Fibroblast of lung (primary cell): Measurements from ENCODE around the gene PLA2G2C. TPM values are rescaled to one million over a fixed set of nuclear protein-coding genes. Genes with fewer than 3 reads are reported as not detected.

Experiments used
- DNase-seq, 2 donors: peaks; one replicate each; pipeline versions ENCODE4 v3.0.0 to v3.0.0-alpha.2; 2010; ENCODE audit warnings: low read depth in 2 of 2
- H2AFZ ChIP-seq: 2 replicates; pipeline ENCODE4 v1.5.1; 2012; ENCODE audit warnings: low read length, control low read depth, inconsistent platforms
- H3K27ac ChIP-seq: 2 replicates; pipeline ENCODE4 v1.5.1; 2011; ENCODE audit warnings: low read length, control low read depth; ENCODE audit not compliant: insufficient read depth
- H3K27me3 ChIP-seq: 2 replicates; pipeline ENCODE4 v1.5.1; 2011; ENCODE audit warnings: mild to moderate bottlenecking, low read length; ENCODE audit not compliant: control insufficient read depth, insufficient read depth
- H3K36me3 ChIP-seq: 2 replicates; pipeline ENCODE4 v1.5.1; 2011; ENCODE audit warnings: low read length; ENCODE audit not compliant: control insufficient read depth, insufficient read depth
- H3K4me1 ChIP-seq: 2 replicates; pipeline ENCODE4 v1.5.1; 2011; ENCODE audit warnings: low read length; ENCODE audit not compliant: control insufficient read depth, insufficient read depth; ENCODE audit errors: extremely low read depth
- H3K4me2 ChIP-seq: 2 replicates; pipeline ENCODE4 v1.5.1; 2011; ENCODE audit warnings: low read length, control low read depth; ENCODE audit not compliant: insufficient read depth; ENCODE audit errors: extremely low read depth
- H3K4me3 ChIP-seq, 4 experiments: fragments of 200-600 bp in 1 of 4; sonication (generic) in 1 of 4; replicated peaks in 1 of 4; 2 replicates each; pipeline ENCODE4 v1.5.1; 2011 to 2016; ENCODE audit warnings: low read length in 4 of 4, low read depth in 3 of 4, mild to moderate bottlenecking in 3 of 4, control low read depth in 2 of 4, inconsistent platforms in 1 of 4, mixed read lengths in 1 of 4; ENCODE audit not compliant: insufficient read depth in 1 of 4; ENCODE audit errors: control extremely low read depth in 1 of 4
- H3K79me2 ChIP-seq: 2 replicates; pipeline ENCODE4 v1.5.1; 2012; ENCODE audit warnings: mild to moderate bottlenecking, low read length, inconsistent platforms; ENCODE audit not compliant: control insufficient read depth, insufficient read depth
- H3K9ac ChIP-seq: 2 replicates; pipeline ENCODE4 v1.5.1; 2011; ENCODE audit warnings: mild to moderate bottlenecking, low read length, control low read depth; ENCODE audit not compliant: insufficient read depth
- H3K9me3 ChIP-seq: 2 replicates; pipeline ENCODE4 v1.5.1; 2012; ENCODE audit warnings: low read depth, low read length; ENCODE audit not compliant: control insufficient read depth, insufficient read depth
- H4K20me1 ChIP-seq: 2 replicates; pipeline ENCODE4 v1.5.1; 2011; ENCODE audit warnings: low read length; ENCODE audit not compliant: control insufficient read depth, insufficient read depth; ENCODE audit errors: extremely low read depth
- CTCF ChIP-seq, 2 donors: IDR thresholded peaks in 1 of 2; conservative IDR thresholded peaks in 1 of 2; 1 replicate in 1 of 2; 2 replicates in 1 of 2; pipeline ENCODE4 v1.5.1; 2011 to 2012; ENCODE audit warnings: low read length in 2 of 2, control low read depth in 1 of 2, inconsistent platforms in 1 of 2, low read depth in 1 of 2, mild to moderate bottlenecking in 1 of 2
- EZH2 ChIP-seq: IDR thresholded peaks from 2 replicates; pipeline ENCODE4 v1.5.1; 2012; ENCODE audit warnings: low read length, control low read depth, mild to moderate bottlenecking; ENCODE audit errors: missing control alignments
- polyA plus RNA-seq, 2 donors: library from polyadenylated mRNA; depleted of rRNA in 1 of 2; stranded (reverse) in 1 of 2; unstranded in 1 of 2; fragments of >200 nt; gene quantifications; 2 replicates each; pipeline ENCODE4 v1.2.1, GENCODE V29; 2011 to 2012; ENCODE audit warnings: missing spikeins in 1 of 2
- total RNA-seq: library from RNA; depleted of rRNA; stranded (reverse); fragments of >200 nt; gene quantifications from 2 replicates; pipeline ENCODE4 v1.2.1, GENCODE V29; 2014

The PLA2G2C gene
- total and polyA plus RNA-seq, 2 donors (not counting 1 experiment from before 2014, with no cell fraction given), result not detected

DNA sequence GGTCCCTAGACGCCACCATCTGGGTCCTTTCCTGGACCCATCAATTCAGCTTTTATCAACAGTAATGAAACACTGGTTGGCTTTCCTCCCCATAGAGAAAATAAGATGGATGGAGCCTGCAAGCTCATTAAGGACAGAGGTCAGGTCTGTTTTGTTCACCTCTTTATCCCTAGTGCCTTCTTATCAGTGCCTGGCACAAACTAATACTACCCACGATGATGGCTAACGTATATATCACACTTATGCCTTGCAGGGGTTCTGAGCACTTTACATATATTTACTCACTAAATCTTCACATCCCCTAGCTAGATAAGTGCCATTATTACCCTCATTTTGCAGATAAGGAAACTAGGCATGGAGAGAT lies 5.5 kb downstream of the PLA2G2C start:
- Histone ChIP-seq H3K9ac (no peak overlapping the region), H3K79me2 (no peaks in the 10 kb centered on the region), H3K4me3 (no peak overlapping the region), H3K9me3 (no peaks in the 10 kb centered on the region), H3K27ac (no peak overlapping the region), H3K4me2 (no peak overlapping the region), H3K4me1 (no peaks in the 10 kb centered on the region), H3K36me3 (no peaks in the 10 kb centered on the region), H4K20me1 (no peaks in the 10 kb centered on the region), H2AFZ (no peak overlapping the region), H3K27me3 (peaks cover 8% of the 10 kb centered on the region)
- DNase-seq, result no peak
- TF ChIP-seq EZH2 (no peak), CTCF (conservative IDR thresholded peaks at IDR 0.05 in 1 of 2, IDR thresholded peaks at IDR 0.05 in 1 of 2; ENCODE audit: low read depth in 1 of 2, low read length in 2 of 2) (no peak)

DNA sequence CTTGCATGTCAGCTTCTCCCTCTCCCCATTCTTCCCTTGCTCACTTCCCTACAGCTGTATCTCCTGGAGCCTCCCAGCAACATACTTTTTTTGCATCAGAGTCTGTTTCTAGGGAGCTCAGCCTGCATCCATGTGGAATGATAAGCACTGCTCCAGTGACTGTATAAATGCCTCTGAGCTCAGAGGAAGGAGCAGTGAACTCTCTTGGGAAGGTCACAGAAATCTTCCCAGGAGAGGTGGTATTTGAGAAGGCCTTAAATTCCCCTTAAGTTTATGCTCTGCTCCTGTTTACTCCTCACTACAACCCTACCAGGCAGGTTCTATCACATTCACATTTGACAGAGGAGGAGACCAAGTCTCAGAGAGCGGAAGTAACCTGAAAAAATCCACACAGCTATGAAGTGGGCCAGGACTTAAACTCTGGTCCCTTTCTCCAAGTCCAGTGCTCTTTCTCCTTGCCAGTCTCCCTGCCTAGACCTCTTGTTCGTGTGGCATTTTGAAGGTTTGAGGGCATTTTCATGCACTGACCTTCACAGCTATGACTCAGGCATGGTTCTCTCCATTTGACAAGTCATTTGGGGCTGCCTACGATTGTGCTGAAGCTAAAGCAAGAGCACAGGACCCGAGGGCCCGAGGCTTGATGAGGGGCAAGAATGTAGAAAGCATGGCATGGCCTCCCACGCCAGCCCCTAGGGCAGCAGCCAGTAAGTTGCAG lies 6.0 kb downstream of the PLA2G2C start:
- Histone ChIP-seq H3K27me3 (peaks cover 8% of the 10 kb centered on the region), H2AFZ (no peak overlapping the region), H3K4me2 (no peak overlapping the region), H3K79me2 (no peaks in the 10 kb centered on the region), H3K9me3 (no peaks in the 10 kb centered on the region), H3K4me1 (no peaks in the 10 kb centered on the region), H3K9ac (no peak overlapping the region), H3K4me3 (no peak overlapping the region), H3K27ac (no peak overlapping the region), H4K20me1 (no peaks in the 10 kb centered on the region), H3K36me3 (no peaks in the 10 kb centered on the region)
- no peak for TF ChIP-seq CTCF (conservative IDR thresholded peaks at IDR 0.05 in 1 of 2, IDR thresholded peaks at IDR 0.05 in 1 of 2; ENCODE audit: low read depth in 1 of 2, low read length in 2 of 2)
- DNase-seq, result no peak

DNA sequence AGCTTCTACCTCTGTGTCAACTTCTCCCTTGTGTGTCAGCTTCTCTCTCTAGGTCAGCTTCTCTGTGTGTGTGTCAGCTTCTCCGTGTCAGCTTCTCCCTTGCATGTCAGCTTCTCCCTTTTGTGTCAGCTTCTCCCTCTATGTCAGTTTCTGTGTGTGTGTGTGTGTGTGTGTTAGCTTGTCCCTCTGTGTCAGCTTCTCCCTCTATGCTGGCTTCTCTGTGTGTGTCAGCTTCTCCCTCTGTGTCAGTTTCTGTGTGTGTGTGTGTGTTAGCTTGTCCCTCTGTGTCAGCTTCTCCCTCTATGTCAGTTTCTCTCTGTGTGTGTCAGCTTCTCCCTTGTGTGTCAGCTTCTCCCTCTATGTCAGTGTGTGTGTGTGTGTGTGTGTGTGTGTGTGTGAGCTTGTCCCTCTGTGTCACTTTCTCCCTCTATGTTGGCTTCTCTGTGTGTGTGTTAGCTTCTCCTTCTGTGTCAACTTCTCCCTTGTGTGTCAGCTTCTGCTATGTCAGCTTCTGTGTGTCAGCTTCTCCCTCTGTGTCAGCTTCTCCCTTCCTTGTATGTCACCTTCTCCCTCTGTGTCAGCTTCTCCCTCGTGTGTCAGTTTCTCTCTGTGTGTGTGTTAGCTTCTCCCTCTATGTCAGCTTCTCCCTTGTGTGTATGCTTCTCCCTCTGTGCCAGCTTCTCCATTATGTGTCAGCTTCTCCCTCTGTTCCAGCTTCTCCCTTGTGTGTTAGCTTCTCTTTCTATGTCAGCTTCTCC lies 6.8 kb downstream of the PLA2G2C start:
- Histone ChIP-seq H3K4me1 (no peaks in the 10 kb centered on the region), H3K27me3 (peaks cover 2% of the 10 kb centered on the region), H2AFZ (no peak overlapping the region), H3K36me3 (no peaks in the 10 kb centered on the region), H3K27ac (no peak overlapping the region), H3K4me3 (no peak overlapping the region), H3K9me3 (no peaks in the 10 kb centered on the region), H3K79me2 (no peaks in the 10 kb centered on the region), H3K4me2 (no peak overlapping the region), H4K20me1 (no peaks in the 10 kb centered on the region), H3K9ac (no peak overlapping the region)
- TF ChIP-seq EZH2 (no peak), CTCF (conservative IDR thresholded peaks at IDR 0.05 in 1 of 2, IDR thresholded peaks at IDR 0.05 in 1 of 2; ENCODE audit: low read depth in 1 of 2, low read length in 2 of 2) (no peak)
- no peak for DNase-seq
